Measurements from ENCODE around the gene SPAG16. TPM values are rescaled to one million over a fixed set of nuclear protein-coding genes. Genes with fewer than 3 reads are reported as not detected.

Gene SPAG16
- total RNA-seq, 1 experiment from 2014 or later = 17.3 TPM

- H3K27me3 ChIP-seq (ENCODE audit: insufficient read depth, low read length) = no peaks in the 10 kb centered on the region
- Mint-ChIP-seq H3K27ac (peak overlapping the region in 1 of 3 experiments; percentile 18; a peak in 4 of 7 replicates), H3K4me1 (peaks cover 18 to 20% of the 10 kb centered on the region in 2 experiments), H3K4me3 (no peak overlapping the region; a peak in 1 of 5 replicates), H3K36me3 (ENCODE audit: insufficient read depth in 1 of 3, low read depth in 3 of 3) (peaks cover 0 to 10% (median 1%) of the 10 kb centered on the region in 3 experiments; a peak in 3 of 7 replicates), H3K27me3 (ENCODE audit: low read depth) (no peaks in the 10 kb centered on the region; the same call in 1 of the 2 replicates), H3K9me3 (peaks cover 4 to 8% of the 10 kb centered on the region in 2 experiments)
- no peak overlapping the region for H3K56ac ChIP-seq (ENCODE audit: insufficient read length, low read depth, low read length)
- H3K18ac ChIP-seq (ENCODE audit: insufficient read length, low read depth, low read length) = no peak overlapping the region
- no peak overlapping the region for H3K9ac ChIP-seq (ENCODE audit: extremely low read depth, insufficient read length, low read length)
- H4K5ac ChIP-seq (ENCODE audit: insufficient read length, low read depth, low read length) = no peak overlapping the region
- no peak overlapping the region for H2BK120ac ChIP-seq (ENCODE audit: low read depth, low read length, poor library complexity, severe bottlenecking)
- H4K8ac ChIP-seq (replicated peaks; ENCODE audit: insufficient read length, low read depth, low read length) = no peak overlapping the region
- no peak overlapping the region for H3K23ac ChIP-seq (ENCODE audit: insufficient read length, low read depth, low read length)
- no peaks in the 10 kb centered on the region for H3K79me1 ChIP-seq (ENCODE audit: insufficient read depth, low read depth, low read length, poor library complexity, severe bottlenecking)
- no peaks in the 10 kb centered on the region for H3K79me2 ChIP-seq (ENCODE audit: insufficient read depth, low read length)
- H2BK15ac ChIP-seq (ENCODE audit: low read depth, low read length) = no peak overlapping the region
- no peaks in the 10 kb centered on the region for H3K23me2 ChIP-seq (ENCODE audit: insufficient read length, low read depth, low read length, poor library complexity, severe bottlenecking)
- no peak overlapping the region for H3K4ac ChIP-seq (ENCODE audit: low read depth, low read length)
- no peak overlapping the region for H2BK5ac ChIP-seq (ENCODE audit: insufficient read length, low read length)
- no peaks in the 10 kb centered on the region; the same call in 1 of the 2 replicates for H3K4me1 ChIP-seq (ENCODE audit: insufficient read depth, low read length)
- TF ChIP-seq CTCF (conservative IDR thresholded peaks at IDR 0.05) = peak; percentile 35; the same call in 2 of the 3 replicates
- no peak overlapping the region for H3K14ac ChIP-seq (ENCODE audit: insufficient read depth, low read length)
- no peaks in the 10 kb centered on the region for H3K9me3 ChIP-seq (ENCODE audit: control insufficient read depth, low read depth, low read length)
- H4K20me1 ChIP-seq (ENCODE audit: control insufficient read depth, insufficient read depth, insufficient read length) = no peaks in the 10 kb centered on the region
- no peak overlapping the region for H3K27ac ChIP-seq (ENCODE audit: insufficient read length, low read depth, low read length)
- no peak overlapping the region for H2AFZ ChIP-seq (ENCODE audit: low read length)
- H2AK5ac ChIP-seq (ENCODE audit: insufficient read length, low read length) = no peak overlapping the region
- H4K91ac ChIP-seq (ENCODE audit: insufficient read length, low read depth, low read length) = no peak overlapping the region
- H2BK20ac ChIP-seq (ENCODE audit: low read depth, low read length, poor library complexity, severe bottlenecking) = no peak overlapping the region
- H3T11ph ChIP-seq (ENCODE audit: low read length) = no peak overlapping the region
- no peak overlapping the region for H2BK12ac ChIP-seq (ENCODE audit: insufficient read length, low read depth, low read length)
- no CpG with 5 or more reads among the region's 2 CpGs for WGBS (ENCODE audit: extremely low coverage, insufficient read length, low lambda C conversion rate)
- DNase-seq = no peak
- H3K4me2 ChIP-seq (ENCODE audit: insufficient read depth, insufficient read length, low read length) = no peak overlapping the region
Observed at GRCh38 chr2:213723041-213723560, 438.8 kb downstream of the SPAG16 start.

All from H9 (cell line).